Measurements from ENCODE around the gene ARHGEF26. TPM values are rescaled to one million over a fixed set of nuclear protein-coding genes. Genes with fewer than 3 reads are reported as not detected.

Gene ARHGEF26
- total and polyA plus RNA-seq, 2 experiments from 2014 or later: 9.4 to 16.9 TPM

DNA sequence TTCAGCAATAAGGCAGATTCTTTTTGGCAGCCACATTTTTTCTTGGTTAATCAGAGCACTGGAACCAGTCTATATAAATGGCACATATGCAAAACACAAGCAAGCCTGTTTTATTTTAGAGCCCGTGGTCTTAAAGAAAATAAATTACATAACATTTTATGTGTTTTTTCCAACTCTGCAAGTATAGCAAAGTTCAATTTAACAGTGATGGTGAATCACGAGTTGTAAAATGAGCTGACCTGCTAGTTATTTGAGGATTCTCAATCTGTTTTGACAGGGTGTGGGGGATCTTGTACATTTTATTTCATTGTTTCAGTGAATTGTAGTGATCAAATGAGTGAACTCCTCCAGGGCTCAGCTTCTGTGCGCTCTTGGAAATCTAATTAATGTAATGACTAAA lies 2.7 kb downstream of the ARHGEF26 start:
- Histone ChIP-seq H3K36me3 (ENCODE audit: insufficient read depth) (no peaks in the 10 kb centered on the region), H3K4me2 (peak overlapping the region; percentile 97; the same call in 1 of the 2 replicates), H3K4me3 (peak overlapping the region; percentile 94), H4K20me1 (replicated peaks; ENCODE audit: insufficient read depth) (peaks cover 12% of the 10 kb centered on the region), H3K27ac (ENCODE audit: low read depth) (no peak overlapping the region), H3K27me3 (ENCODE audit: insufficient read depth) (peaks cover 41% of the 10 kb centered on the region), H3K9me2 (ENCODE audit: insufficient read depth) (no peaks in the 10 kb centered on the region), H3K4me1 (ENCODE audit: insufficient read depth) (peaks cover 13% of the 10 kb centered on the region), H3F3A (replicated peaks; ENCODE audit: low read depth) (no peaks in the 10 kb centered on the region), H3K79me2 (replicated peaks; ENCODE audit: insufficient read depth) (peaks cover 39% of the 10 kb centered on the region), H2AFZ (no peak overlapping the region)
- DNase-seq (ENCODE audit: low spot score) (no peak), ATAC-seq (no peak)
- Mint-ChIP-seq H3K4me3 (peak overlapping the region; percentile 94), H3K4me1 (peaks cover 24% of the 10 kb centered on the region), H3K36me3 (ENCODE audit: low read depth) (peaks cover 10% of the 10 kb centered on the region), H3K9me3 (no peaks in the 10 kb centered on the region), H3K27ac (no peak overlapping the region), H3K27me3 (ENCODE audit: insufficient read depth, low read depth, poor library complexity) (peaks cover 29% of the 10 kb centered on the region)
- TF ChIP-seq JUNB (IDR thresholded peaks at IDR 0.05; ENCODE audit: unreplicated experiment) (no peak), ZNF114 (CRISPR knock-in tag; IDR thresholded peaks at IDR 0.05) (no peak), STAT1 (IDR thresholded peaks at IDR 0.05; ENCODE audit: unreplicated experiment) (no peak), EZH2 (IDR thresholded peaks at IDR 0.05; ENCODE audit: low read depth, unreplicated experiment) (no peak), ZNF331 (CRISPR knock-in tag; IDR thresholded peaks at IDR 0.05; ENCODE audit: low read depth) (no peak), CREB1 (CRISPR knock-in tag; IDR thresholded peaks at IDR 0.05; ENCODE audit: low read depth) (no peak), POLR2AphosphoS5 (IDR thresholded peaks at IDR 0.05; ENCODE audit: low read depth) (no peak), NANOG (IDR thresholded peaks at IDR 0.05; ENCODE audit: borderline replicate concordance) (no peak)
- TF ChIP-seq, protein P1, sequence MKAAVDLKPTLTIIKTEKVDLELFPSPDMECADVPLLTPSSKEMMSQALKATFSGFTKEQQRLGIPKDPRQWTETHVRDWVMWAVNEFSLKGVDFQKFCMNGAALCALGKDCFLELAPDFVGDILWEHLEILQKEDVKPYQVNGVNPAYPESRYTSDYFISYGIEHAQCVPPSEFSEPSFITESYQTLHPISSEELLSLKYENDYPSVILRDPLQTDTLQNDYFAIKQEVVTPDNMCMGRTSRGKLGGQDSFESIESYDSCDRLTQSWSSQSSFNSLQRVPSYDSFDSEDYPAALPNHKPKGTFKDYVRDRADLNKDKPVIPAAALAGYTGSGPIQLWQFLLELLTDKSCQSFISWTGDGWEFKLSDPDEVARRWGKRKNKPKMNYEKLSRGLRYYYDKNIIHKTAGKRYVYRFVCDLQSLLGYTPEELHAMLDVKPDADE (IDR thresholded peaks at IDR 0.05): no peak
- TF ChIP-seq, protein P2, sequence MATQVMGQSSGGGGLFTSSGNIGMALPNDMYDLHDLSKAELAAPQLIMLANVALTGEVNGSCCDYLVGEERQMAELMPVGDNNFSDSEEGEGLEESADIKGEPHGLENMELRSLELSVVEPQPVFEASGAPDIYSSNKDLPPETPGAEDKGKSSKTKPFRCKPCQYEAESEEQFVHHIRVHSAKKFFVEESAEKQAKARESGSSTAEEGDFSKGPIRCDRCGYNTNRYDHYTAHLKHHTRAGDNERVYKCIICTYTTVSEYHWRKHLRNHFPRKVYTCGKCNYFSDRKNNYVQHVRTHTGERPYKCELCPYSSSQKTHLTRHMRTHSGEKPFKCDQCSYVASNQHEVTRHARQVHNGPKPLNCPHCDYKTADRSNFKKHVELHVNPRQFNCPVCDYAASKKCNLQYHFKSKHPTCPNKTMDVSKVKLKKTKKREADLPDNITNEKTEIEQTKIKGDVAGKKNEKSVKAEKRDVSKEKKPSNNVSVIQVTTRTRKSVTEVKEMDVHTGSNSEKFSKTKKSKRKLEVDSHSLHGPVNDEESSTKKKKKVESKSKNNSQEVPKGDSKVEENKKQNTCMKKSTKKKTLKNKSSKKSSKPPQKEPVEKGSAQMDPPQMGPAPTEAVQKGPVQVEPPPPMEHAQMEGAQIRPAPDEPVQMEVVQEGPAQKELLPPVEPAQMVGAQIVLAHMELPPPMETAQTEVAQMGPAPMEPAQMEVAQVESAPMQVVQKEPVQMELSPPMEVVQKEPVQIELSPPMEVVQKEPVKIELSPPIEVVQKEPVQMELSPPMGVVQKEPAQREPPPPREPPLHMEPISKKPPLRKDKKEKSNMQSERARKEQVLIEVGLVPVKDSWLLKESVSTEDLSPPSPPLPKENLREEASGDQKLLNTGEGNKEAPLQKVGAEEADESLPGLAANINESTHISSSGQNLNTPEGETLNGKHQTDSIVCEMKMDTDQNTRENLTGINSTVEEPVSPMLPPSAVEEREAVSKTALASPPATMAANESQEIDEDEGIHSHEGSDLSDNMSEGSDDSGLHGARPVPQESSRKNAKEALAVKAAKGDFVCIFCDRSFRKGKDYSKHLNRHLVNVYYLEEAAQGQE (IDR thresholded peaks at IDR 0.05; ENCODE audit: unreplicated experiment): no peak

DNA sequence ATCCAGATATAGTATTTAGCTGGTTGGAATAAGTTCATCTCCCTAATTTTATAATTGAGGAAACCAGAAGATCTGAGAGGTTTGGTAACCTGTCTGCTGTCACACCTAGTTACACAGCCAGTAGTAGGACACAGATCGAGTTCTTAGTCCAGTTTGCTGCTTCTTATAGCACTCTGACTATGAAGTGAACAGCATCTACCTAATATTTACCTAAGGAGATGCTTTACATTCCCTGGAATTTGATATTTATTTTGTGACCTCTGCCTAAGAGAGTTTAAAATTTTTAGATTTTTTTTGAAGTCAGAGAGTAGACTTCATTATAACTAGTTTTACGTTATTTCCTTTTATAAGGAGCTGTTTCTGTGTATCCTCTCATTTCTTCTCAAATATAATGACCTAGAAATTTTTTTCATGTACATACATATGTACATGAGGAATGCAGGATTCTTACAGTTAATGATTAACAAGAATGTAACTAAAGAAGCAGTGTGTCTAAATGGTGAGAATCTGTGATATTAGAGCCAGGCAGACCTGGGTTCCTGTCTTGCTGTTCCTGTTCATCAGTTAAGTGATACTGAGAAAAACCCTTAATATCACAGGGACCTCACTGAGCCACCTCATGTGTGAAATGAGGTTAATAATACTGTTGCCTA lies 4.3 kb downstream of the ARHGEF26 start:
- H3K27ac ChIP-seq (ENCODE audit: low read depth): no peak overlapping the region
- H3K4me1 ChIP-seq (ENCODE audit: insufficient read depth): peaks cover 14% of the 10 kb centered on the region
- peaks cover 16% of the 10 kb centered on the region for H3K36me3 Mint-ChIP-seq (ENCODE audit: low read depth)
- H3K79me2 ChIP-seq (replicated peaks; ENCODE audit: insufficient read depth): peaks cover 43% of the 10 kb centered on the region
- H3K36me3 ChIP-seq (ENCODE audit: insufficient read depth): no peaks in the 10 kb centered on the region
- no peak for DNase-seq (ENCODE audit: low spot score)
- no peak overlapping the region for H3K4me3 ChIP-seq
- H2AFZ ChIP-seq: no peak overlapping the region
- no peak overlapping the region for H3K4me2 ChIP-seq
- no peak overlapping the region for H3K27ac Mint-ChIP-seq
- H3K9me2 ChIP-seq (ENCODE audit: insufficient read depth): no peaks in the 10 kb centered on the region
- H3K27me3 ChIP-seq (ENCODE audit: insufficient read depth): peaks cover 30% of the 10 kb centered on the region
- H3K27me3 Mint-ChIP-seq (ENCODE audit: insufficient read depth, low read depth, poor library complexity): peaks cover 29% of the 10 kb centered on the region
- H3K4me3 Mint-ChIP-seq: no peak overlapping the region
- H3K4me1 Mint-ChIP-seq: peaks cover 19% of the 10 kb centered on the region
- H3F3A ChIP-seq (replicated peaks; ENCODE audit: low read depth): no peaks in the 10 kb centered on the region
- peaks cover 12% of the 10 kb centered on the region for H4K20me1 ChIP-seq (replicated peaks; ENCODE audit: insufficient read depth)
- H3K9me3 Mint-ChIP-seq: no peaks in the 10 kb centered on the region
- no peak for ATAC-seq
- TF ChIP-seq STAT1 (IDR thresholded peaks at IDR 0.05; ENCODE audit: unreplicated experiment): no peak
- TF ChIP-seq, protein P3, sequence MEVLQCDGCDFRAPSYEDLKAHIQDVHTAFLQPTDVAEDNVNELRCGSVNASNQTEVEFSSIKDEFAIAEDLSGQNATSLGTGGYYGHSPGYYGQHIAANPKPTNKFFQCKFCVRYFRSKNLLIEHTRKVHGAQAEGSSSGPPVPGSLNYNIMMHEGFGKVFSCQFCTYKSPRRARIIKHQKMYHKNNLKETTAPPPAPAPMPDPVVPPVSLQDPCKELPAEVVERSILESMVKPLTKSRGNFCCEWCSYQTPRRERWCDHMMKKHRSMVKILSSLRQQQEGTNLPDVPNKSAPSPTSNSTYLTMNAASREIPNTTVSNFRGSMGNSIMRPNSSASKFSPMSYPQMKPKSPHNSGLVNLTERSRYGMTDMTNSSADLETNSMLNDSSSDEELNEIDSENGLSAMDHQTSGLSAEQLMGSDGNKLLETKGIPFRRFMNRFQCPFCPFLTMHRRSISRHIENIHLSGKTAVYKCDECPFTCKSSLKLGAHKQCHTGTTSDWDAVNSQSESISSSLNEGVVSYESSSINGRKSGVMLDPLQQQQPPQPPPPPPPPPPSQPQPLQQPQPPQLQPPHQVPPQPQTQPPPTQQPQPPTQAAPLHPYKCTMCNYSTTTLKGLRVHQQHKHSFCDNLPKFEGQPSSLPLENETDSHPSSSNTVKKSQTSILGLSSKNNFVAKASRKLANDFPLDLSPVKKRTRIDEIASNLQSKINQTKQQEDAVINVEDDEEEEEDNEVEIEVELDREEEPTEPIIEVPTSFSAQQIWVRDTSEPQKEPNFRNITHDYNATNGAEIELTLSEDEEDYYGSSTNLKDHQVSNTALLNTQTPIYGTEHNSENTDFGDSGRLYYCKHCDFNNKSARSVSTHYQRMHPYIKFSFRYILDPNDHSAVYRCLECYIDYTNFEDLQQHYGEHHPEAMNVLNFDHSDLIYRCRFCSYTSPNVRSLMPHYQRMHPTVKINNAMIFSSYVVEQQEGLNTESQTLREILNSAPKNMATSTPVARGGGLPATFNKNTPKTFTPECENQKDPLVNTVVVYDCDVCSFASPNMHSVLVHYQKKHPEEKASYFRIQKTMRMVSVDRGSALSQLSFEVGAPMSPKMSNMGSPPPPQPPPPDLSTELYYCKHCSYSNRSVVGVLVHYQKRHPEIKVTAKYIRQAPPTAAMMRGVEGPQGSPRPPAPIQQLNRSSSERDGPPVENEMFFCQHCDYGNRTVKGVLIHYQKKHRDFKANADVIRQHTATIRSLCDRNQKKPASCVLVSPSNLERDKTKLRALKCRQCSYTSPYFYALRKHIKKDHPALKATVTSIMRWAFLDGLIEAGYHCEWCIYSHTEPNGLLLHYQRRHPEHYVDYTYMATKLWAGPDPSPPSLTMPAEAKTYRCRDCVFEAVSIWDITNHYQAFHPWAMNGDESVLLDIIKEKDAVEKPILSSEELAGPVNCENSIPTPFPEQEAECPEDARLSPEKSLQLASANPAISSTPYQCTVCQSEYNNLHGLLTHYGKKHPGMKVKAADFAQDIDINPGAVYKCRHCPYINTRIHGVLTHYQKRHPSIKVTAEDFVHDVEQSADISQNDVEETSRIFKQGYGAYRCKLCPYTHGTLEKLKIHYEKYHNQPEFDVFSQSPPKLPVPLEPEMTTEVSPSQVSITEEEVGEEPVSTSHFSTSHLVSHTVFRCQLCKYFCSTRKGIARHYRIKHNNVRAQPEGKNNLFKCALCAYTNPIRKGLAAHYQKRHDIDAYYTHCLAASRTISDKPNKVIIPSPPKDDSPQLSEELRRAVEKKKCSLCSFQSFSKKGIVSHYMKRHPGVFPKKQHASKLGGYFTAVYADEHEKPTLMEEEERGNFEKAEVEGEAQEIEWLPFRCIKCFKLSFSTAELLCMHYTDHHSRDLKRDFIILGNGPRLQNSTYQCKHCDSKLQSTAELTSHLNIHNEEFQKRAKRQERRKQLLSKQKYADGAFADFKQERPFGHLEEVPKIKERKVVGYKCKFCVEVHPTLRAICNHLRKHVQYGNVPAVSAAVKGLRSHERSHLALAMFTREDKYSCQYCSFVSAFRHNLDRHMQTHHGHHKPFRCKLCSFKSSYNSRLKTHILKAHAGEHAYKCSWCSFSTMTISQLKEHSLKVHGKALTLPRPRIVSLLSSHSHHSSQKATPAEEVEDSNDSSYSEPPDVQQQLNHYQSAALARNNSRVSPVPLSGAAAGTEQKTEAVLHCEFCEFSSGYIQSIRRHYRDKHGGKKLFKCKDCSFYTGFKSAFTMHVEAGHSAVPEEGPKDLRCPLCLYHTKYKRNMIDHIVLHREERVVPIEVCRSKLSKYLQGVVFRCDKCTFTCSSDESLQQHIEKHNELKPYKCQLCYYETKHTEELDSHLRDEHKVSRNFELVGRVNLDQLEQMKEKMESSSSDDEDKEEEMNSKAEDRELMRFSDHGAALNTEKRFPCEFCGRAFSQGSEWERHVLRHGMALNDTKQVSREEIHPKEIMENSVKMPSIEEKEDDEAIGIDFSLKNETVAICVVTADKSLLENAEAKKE (CRISPR knock-in tag; IDR thresholded peaks at IDR 0.05): no peak
- no peak for TF ChIP-seq EZH2phosphoT487 (IDR thresholded peaks at IDR 0.05; ENCODE audit: unreplicated experiment)

Measured in GM23338 (cell line).